HL-60 (cell line): ENCODE data around the gene CLPTM1.

ENCODE experiments used
- POLR2AphosphoS5 ChIP-seq: IDR thresholded peaks from 2 replicates; pipeline ENCODE4 v1.6.1; 2012; ENCODE audit warnings: low read depth
- TF ChIP-seq, protein P1 (sequence below): IDR thresholded peaks from one replicate; pipeline ENCODE4 v1.5.1; 2011; ENCODE audit warnings: low read length, control low read depth, inconsistent platforms; ENCODE audit not compliant: insufficient read depth
- TF ChIP-seq, protein P2 (sequence below): IDR thresholded peaks from 2 replicates; pipeline ENCODE4 v1.6.1; 2012; ENCODE audit warnings: low read depth; ENCODE audit not compliant: insufficient replicate concordance

DNA sequence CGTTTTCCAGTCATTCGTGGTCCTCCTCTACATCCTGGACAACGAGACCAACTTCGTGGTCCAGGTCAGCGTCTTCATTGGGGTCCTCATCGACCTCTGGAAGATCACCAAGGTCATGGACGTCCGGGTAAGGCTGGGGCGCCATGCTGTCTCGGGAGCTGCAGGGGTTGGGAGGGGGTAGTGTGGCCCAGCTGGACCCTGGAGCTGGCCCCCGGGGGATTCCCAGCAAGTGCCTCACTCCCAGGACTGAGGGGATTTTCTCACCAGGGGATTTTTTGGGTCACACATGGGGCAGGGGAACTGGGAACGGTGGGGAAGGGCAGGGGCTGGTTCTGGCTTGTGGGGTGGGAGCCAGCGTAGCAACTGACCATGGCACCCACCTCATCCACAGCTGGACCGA lies 35.3 kb downstream of the CLPTM1 start:
- TF ChIP-seq, protein P1, sequence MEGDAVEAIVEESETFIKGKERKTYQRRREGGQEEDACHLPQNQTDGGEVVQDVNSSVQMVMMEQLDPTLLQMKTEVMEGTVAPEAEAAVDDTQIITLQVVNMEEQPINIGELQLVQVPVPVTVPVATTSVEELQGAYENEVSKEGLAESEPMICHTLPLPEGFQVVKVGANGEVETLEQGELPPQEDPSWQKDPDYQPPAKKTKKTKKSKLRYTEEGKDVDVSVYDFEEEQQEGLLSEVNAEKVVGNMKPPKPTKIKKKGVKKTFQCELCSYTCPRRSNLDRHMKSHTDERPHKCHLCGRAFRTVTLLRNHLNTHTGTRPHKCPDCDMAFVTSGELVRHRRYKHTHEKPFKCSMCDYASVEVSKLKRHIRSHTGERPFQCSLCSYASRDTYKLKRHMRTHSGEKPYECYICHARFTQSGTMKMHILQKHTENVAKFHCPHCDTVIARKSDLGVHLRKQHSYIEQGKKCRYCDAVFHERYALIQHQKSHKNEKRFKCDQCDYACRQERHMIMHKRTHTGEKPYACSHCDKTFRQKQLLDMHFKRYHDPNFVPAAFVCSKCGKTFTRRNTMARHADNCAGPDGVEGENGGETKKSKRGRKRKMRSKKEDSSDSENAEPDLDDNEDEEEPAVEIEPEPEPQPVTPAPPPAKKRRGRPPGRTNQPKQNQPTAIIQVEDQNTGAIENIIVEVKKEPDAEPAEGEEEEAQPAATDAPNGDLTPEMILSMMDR = no peak
- TF ChIP-seq, protein P2, sequence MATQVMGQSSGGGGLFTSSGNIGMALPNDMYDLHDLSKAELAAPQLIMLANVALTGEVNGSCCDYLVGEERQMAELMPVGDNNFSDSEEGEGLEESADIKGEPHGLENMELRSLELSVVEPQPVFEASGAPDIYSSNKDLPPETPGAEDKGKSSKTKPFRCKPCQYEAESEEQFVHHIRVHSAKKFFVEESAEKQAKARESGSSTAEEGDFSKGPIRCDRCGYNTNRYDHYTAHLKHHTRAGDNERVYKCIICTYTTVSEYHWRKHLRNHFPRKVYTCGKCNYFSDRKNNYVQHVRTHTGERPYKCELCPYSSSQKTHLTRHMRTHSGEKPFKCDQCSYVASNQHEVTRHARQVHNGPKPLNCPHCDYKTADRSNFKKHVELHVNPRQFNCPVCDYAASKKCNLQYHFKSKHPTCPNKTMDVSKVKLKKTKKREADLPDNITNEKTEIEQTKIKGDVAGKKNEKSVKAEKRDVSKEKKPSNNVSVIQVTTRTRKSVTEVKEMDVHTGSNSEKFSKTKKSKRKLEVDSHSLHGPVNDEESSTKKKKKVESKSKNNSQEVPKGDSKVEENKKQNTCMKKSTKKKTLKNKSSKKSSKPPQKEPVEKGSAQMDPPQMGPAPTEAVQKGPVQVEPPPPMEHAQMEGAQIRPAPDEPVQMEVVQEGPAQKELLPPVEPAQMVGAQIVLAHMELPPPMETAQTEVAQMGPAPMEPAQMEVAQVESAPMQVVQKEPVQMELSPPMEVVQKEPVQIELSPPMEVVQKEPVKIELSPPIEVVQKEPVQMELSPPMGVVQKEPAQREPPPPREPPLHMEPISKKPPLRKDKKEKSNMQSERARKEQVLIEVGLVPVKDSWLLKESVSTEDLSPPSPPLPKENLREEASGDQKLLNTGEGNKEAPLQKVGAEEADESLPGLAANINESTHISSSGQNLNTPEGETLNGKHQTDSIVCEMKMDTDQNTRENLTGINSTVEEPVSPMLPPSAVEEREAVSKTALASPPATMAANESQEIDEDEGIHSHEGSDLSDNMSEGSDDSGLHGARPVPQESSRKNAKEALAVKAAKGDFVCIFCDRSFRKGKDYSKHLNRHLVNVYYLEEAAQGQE = no peak
- no peak for TF ChIP-seq POLR2AphosphoS5
